Body of pancreas (tissue), 4 donors: ENCODE results near the gene ZNF532.

Experiments used
- POLR2A ChIP-seq, 3 donors: fragments of 450-650 bp; IDR thresholded peaks; one replicate each; pipeline ENCODE4 v1.6.1; 2016; ENCODE audit warnings: antibody characterized with exemption in 3 of 3, mild to moderate bottlenecking in 2 of 3
- TF ChIP-seq, protein P1 (sequence below), 7 experiments: fragments of 450-650 bp in 4 of 7; fragments of 200-600 bp in 3 of 7; sonication (generic) in 3 of 7; IDR thresholded peaks; one replicate each; pipeline ENCODE4 v1.5.1; 2016 to 2019; ENCODE audit warnings: antibody characterized with exemption in 7 of 7

DNA sequence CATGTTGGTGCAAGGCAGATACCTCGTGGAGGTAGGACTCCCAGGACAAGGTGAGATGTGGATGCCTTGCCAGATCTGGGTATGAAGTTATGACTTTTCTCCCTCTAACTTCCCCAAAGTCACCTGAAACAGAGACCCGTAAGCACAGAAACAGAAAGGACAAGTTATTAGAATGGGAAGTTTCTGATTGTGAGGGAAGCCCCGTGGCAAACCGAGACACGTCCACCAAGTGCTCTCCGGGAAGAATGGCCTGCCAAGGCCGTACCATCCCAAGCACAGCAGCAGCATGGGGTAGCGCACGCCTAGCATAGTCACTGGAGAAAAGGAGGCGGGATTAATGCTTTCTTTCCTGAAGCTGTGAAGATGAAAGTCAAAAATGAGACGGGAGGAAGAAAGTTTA, 110.6 kb downstream of the ZNF532 start:
- TF ChIP-seq, protein P1, sequence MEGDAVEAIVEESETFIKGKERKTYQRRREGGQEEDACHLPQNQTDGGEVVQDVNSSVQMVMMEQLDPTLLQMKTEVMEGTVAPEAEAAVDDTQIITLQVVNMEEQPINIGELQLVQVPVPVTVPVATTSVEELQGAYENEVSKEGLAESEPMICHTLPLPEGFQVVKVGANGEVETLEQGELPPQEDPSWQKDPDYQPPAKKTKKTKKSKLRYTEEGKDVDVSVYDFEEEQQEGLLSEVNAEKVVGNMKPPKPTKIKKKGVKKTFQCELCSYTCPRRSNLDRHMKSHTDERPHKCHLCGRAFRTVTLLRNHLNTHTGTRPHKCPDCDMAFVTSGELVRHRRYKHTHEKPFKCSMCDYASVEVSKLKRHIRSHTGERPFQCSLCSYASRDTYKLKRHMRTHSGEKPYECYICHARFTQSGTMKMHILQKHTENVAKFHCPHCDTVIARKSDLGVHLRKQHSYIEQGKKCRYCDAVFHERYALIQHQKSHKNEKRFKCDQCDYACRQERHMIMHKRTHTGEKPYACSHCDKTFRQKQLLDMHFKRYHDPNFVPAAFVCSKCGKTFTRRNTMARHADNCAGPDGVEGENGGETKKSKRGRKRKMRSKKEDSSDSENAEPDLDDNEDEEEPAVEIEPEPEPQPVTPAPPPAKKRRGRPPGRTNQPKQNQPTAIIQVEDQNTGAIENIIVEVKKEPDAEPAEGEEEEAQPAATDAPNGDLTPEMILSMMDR (IDR thresholded peaks at IDR 0.05): no peak
- TF ChIP-seq POLR2A (IDR thresholded peaks at IDR 0.05): no peak
